GM10847 (cell line): Measurements from ENCODE around the gene SAA2.

Experiments used
- POLR2A ChIP-seq: IDR thresholded peaks from 2 replicates; pipeline ENCODE4 v1.6.1; 2011; ENCODE audit not compliant: insufficient read length; ENCODE audit errors: extremely low read depth

The SAA2 gene

DNA sequence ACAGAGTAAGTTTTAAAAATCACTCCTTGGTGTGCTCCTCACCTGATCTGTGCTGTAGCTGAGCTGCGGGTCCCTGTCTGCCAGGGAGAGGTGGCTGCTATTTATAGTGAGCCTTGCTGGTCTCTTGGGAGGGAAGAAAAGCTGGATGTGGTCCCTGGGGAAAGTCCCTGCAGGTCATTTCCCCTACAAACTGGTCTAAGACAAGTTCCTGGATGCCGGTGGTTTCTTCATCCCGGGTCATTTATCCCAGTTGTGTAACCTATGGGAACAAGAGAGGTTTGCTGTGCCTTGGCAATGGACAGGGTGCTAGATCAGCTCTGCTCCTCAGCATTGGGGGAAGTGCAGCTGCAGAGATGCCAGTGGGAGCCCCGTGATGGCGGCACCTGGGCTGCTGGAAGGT, at the start of gene SAA2:
Gene SAA2, minus strand, starts transcription at position 108 of the 400 bp plus-strand sequence. CDS start 657 bp downstream, outside the sequence.
- no peak for TF ChIP-seq POLR2A

DNA sequence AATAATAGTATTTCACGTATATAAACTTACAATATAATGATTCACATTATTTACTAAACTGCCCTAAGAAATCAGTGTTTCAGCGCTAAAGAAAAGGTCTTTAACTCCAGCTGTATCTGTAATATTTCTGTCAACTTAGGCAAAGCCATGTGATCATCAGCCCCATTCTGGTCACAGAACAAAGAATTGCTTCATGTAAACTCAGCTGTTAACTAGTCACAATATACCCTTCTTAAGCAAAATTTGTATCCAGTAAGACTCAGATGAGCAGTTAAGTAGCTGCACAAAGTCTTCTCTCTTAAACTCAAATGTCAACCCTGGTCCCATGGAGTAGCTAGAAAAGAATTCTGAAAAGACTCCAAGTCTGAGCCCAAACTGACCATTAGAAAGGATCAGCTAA, 46.8 kb upstream of the SAA2 start:
- TF ChIP-seq POLR2A: no peak

DNA sequence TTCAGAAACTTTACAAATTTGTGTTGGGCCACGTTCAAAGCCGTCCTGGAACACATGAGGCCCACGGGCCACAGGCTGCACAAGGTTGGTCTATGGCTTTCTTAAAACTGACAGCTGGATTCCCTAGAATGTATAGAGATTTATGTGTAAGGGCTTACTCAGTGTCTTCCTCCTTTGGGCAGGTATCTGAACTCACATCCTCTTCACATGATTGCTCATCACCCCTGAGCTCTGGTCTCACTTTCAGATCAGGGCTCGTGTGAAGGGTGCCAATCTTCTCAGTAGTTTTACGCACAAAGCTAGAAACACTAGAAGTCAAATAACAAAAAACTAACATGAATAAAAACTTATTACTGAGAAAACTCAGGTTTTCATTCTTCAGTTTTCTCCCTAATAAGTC, 46.4 kb upstream of the SAA2 start:
- TF ChIP-seq POLR2A: no peak

DNA sequence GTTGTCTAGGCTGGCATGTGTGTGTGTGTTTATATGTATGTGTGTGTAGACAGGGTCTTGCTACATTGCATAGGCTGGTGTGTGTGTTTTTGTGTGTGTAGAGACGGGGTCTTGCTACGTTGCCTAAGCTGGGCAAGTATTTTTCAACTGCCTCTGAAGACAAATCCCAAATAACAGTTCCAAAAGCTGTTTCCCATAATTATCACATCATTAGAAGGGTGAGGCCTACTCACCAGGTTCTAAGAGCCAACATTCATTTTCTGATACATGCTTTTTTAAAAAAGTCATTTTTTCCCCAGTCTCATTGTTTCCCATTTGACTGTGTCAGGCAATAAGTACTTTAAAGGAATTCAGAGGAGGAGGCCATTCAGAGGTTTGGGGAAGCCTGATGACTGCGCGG, 40.4 kb upstream of the SAA2 start:
- no peak for TF ChIP-seq POLR2A

DNA sequence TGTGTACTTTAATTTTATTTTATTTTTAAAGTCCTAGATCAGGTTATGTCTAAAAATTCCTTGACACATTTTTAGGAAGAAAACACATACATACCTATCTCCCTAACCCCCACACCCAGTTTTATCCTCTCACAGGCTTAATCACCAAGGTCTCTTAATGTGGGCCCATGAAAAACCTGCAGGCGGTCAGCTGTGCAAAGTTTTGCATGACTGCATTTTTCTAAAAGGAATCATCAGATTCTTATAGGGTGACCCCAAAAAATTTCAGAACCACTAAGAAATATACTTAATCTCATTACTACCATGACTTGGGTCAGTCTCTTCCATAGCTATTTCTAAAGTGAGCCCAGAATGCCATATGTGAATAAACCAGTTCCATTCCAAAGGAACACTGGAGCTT, 37.4 kb upstream of the SAA2 start:
- TF ChIP-seq POLR2A: no peak

DNA sequence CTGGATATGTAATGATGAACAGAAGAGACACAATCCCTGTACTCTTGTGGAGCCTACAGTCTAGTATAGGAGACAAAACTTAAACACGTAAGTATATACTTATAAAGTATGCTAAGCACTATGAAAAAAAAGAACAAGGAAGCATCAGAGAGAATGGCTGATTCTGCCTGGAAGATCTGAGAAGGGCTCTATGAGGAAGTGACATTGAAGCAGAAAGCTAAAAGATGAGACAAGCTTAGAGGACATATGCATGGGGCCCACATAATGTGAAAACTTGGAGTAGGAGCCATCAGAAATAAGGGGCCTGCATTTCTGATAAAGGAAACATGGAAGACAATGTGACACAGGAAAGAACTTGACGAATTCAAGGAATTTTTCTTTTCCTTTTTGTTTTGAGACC, 34.2 kb upstream of the SAA2 start:
- no peak for TF ChIP-seq POLR2A

DNA sequence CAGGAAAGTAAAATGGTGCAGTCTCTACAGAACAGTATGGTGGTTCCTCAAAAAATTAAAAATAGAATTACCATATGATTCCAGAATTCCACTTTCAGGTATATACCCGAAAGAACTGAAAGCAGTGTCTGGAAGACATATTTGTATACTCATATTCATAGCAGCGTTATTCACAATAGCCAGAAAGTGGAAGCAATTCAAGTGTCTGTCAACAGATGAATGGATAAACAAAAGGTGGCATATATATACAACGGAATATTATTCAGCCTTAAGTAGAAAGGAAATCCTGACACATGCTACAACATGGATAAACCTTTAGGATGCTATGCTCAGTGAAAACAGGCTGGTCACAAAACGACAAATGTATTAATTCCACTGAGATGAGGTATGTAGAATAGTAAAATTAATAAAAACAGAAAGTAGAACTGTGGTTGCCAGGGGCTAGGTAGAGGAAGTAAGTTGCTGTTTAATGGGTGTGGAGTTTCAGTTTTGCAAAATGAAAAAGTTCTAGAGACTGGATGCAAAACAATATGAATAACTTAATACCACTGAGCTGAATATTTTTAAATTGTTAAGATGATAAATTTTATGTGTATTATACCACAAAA, 32.1 kb upstream of the SAA2 start:
- no peak for TF ChIP-seq POLR2A

DNA sequence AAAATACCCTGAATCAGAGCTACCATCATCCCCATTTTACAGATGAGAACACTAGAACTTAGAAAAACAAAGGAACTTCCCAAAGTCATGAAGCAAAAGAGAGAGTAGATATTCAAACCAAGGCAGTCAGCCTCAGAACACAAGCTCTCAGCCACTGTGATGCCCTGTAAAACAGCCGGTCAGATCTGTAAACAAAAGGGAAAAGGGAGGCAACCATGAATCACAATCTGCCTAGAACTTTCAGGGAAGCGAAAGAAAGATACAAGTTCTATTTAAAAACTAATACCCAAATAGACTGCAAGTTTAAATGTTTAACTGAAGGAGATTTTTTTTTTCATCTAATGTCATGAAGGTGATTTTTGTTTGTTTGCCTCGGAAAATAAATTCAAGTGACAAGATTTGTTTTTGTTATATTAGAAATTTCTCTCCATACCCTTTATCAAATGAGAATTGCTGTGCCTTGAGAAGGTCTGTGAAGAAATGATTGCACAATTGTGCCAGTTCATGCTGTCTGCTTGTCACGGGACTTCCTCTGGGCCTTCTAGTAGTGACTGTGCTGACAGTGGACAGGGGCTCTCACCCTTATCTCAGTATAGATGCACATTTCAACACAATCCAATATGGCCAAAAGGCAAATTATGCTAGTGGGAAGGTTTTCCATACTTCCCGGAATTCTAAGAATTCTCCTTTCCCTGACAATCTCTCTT, 29.2 kb upstream of the SAA2 start:
- TF ChIP-seq POLR2A: no peak

DNA sequence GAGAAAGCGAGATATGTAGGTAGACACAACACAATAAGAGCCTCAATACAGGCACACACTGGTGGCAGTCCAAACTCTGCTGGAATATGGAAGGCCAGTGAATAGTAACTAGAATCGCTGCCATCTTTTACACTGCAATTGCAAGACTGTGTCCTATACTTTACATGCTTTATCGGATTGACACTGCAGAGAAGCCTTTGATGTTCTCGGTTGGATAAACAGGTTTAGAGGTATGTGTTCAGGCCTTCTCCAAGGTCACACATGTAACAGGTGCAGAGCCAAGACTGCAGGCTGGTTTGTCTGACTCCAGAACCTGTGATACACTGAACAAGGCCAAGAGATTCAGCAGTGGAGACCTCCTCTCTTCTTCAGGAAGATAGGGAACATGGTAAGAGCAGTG, 22.7 kb upstream of the SAA2 start:
- no peak for TF ChIP-seq POLR2A

DNA sequence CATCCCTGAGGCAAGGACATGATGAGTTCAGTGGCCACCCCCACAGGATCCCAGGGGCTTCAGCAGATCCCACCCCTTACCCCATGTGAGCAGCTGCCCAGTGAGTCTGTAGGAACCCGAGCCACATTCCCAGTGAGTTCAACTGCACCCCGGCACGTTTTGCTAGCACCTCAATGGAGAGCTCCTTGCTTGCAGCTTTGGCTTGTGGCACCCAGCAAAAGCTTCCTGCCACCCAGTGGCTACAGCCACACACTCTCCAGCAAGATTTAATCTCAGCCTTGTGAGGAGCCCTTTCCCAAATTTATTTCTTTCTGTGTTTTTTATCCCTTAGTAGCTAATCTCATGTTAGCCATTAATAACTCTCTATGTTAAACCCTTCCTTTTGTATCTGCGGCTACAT, 21.6 kb upstream of the SAA2 start:
- no peak for TF ChIP-seq POLR2A

DNA sequence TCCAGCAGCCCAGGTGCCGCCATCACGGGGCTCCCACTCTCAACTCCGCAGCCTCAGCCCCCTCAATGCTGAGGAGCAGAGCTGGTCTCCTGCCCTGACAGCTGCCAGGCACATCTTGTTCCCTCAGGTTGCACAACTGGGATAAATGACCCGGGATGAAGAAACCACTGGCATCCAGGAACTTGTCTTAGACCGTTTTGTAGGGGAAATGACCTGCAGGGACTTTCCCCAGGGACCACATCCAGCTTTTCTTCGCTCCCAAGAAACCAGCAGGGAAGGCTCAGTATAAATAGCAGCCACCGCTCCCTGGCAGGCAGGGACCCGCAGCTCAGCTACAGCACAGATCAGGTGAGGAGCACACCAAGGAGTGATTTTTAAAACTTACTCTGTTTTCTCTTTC, 17.5 kb upstream of the SAA2 start, which contains the start of gene SAA1:
Gene SAA1, plus strand, starts transcription at position 316 of the 400 bp plus-strand sequence. CDS start 624 bp downstream, outside the sequence.
- no peak for TF ChIP-seq POLR2A

DNA sequence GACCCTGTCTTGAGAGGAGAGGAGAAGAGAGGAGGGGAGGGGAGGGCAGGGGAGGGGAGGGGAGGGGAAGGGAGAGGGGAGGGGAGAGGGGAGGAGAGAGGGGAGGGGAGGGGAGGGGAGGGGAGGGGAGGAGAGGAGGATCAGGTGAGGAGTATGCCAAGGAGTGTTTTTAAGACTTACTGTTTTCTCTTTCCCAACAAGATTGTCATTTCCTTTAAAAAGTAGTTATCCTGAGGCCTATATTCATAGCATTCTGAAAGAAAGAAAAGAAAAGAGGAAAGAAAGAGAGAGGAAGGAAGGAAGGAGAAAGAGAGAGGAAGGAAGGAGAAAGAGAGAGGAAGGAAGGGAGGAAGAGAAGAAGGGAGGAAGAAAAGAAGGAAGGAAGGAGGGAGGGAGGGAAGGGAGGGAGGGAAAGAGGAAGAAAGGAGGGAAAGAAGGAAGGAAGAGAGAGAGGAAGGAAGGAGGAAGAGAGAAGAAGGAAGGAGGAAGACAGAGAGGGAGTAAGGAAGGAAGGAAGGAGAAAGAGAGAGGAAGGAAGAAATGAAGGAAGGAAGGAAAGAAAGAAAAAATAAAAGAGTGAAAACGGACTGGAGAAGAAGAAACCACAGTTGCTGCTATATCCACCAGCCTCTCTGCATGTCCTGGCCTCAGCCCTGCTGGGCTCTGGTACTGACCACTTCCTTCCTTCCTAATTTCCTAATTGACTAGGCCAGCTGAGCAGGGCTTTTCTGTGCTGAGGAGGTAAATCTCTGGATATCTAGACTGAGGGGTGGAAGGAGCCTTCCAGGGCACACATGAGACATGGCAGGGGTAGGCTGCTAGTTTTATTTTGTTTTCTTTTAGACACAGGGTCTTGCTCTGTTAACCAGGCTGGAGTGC, 16.4 kb upstream of the SAA2 start:
- TF ChIP-seq POLR2A: no peak

DNA sequence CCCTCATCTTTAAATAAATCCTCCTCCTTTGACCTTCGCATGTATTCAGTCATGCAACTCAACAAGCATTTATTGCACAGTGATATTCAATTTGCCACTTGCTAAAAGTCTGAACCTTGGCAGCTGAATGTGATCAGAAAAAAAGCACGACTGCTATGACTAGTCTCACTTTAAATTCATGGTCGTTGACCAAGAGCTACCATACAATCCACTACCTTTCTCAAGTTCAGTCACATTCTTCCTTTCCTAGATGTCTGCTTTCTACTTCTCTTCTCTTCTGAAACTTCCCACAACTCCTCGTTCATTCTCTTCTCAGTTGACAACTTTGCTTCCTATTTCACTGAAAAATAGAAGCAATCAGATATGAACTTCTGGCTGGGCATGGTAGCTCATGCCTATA, 15.6 kb upstream of the SAA2 start:
- TF ChIP-seq POLR2A: no peak

DNA sequence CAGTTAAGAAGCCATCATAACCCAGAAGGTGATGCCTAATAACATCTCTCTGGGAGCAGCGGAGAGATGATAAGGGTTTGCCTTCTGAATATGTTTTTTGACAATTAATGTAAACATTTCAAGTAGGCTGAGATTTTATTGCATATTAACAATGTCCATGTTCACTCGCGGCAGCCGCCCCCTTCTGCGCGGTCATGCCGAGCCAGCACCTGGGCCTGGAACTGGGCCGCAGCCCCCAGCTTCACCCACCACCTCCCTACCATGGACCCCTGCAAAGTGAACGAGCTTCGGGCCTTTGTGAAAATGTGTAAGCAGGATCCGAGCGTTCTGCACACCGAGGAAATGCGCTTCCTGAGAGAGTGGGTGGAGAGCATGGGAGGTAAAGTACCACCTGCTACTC, 13.3 kb upstream of the SAA2 start:
- no peak for TF ChIP-seq POLR2A

DNA sequence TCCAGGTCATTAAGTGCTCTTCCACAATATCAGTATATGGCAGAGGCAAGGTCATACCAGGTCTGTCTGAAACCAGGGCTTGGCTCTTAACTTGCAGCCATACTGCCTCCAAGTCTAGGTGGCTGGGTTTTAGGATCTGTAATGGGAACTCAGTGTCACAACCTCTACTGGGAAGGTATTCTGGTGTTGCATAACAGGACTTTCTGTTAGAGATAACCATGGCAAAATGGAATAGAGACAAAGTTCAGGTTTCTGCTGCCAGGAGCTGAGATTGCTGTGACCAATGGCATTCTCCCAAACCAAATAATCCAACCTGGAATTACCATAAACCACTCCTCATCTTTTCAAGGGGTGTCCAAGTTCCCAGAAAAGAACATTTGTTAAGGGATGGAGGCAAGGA, 10.8 kb upstream of the SAA2 start:
- TF ChIP-seq POLR2A: no peak
